Mesendoderm (in vitro differentiated cells): ENCODE results near the gene TMEM132D.

Experiments
- DNase-seq: peaks from one replicate; pipeline ENCODE4 v3.0.0; 2013
- H2AK5ac ChIP-seq: 2 replicates; pipeline ENCODE4 v1.6.1; 2013; ENCODE audit warnings: low read length, inconsistent platforms
- H2BK120ac ChIP-seq: 2 replicates; pipeline ENCODE4 v1.6.1; 2013; ENCODE audit warnings: low read depth, mild to moderate bottlenecking, low read length, moderate library complexity, mixed read lengths
- H2BK15ac ChIP-seq: replicated peaks from 2 replicates; pipeline ENCODE4 v1.6.1; 2013; ENCODE audit warnings: low read depth, mild to moderate bottlenecking, moderate library complexity
- H2BK5ac ChIP-seq: 2 replicates; pipeline ENCODE4 v1.6.1; 2013; ENCODE audit warnings: low read length, inconsistent platforms
- H3K18ac ChIP-seq: 2 replicates; pipeline ENCODE4 v1.6.1; 2013; ENCODE audit warnings: mild to moderate bottlenecking, low read length, mixed read lengths
- H3K23ac ChIP-seq: one replicate; pipeline ENCODE4 v1.6.1; 2013; ENCODE audit warnings: low read length
- H3K27ac ChIP-seq: 2 replicates; pipeline ENCODE4 v1.5.1; 2013; ENCODE audit warnings: low read depth, mild to moderate bottlenecking, inconsistent platforms, low read length, moderate library complexity
- H3K27me3 ChIP-seq: 2 replicates; pipeline ENCODE4 v1.6.1; 2013; ENCODE audit warnings: low read length, control low read depth, mild to moderate bottlenecking, inconsistent platforms; ENCODE audit not compliant: insufficient read depth, poor library complexity
- H3K36me3 ChIP-seq: 2 replicates; pipeline ENCODE4 v1.6.1; 2013; ENCODE audit warnings: low read length, inconsistent platforms; ENCODE audit not compliant: control insufficient read depth, insufficient read depth
- H3K4ac ChIP-seq: one replicate; pipeline ENCODE4 v1.6.1; 2013; ENCODE audit warnings: low read depth, mild to moderate bottlenecking, low read length, moderate library complexity
- H3K4me1 ChIP-seq: 2 replicates; pipeline ENCODE4 v1.6.1; 2013; ENCODE audit warnings: low read depth, low read length, inconsistent platforms; ENCODE audit not compliant: control insufficient read depth
- H3K4me2 ChIP-seq: 2 replicates; pipeline ENCODE4 v1.6.1; 2013; ENCODE audit warnings: low read length
- H3K4me3 ChIP-seq: 2 replicates; pipeline ENCODE4 v1.5.1; 2013; ENCODE audit warnings: mild to moderate bottlenecking, low read length
- H3K56ac ChIP-seq: one replicate; pipeline ENCODE4 v1.6.1; 2013; ENCODE audit warnings: low read length
- H3K79me1 ChIP-seq: 2 replicates; pipeline ENCODE4 v1.6.1; 2013; ENCODE audit warnings: low read length, inconsistent platforms
- H3K79me2 ChIP-seq: 2 replicates; pipeline ENCODE4 v1.6.1; 2013; ENCODE audit warnings: mild to moderate bottlenecking, low read length; ENCODE audit not compliant: control insufficient read depth, insufficient read depth
- H3K9ac ChIP-seq: 2 replicates; pipeline ENCODE4 v1.6.1; 2013; ENCODE audit warnings: low read length, inconsistent platforms
- H4K5ac ChIP-seq: one replicate; pipeline ENCODE4 v1.6.1; 2013; ENCODE audit warnings: low read length
- H4K8ac ChIP-seq: one replicate; pipeline ENCODE4 v1.6.1; 2013; ENCODE audit warnings: low read depth, mild to moderate bottlenecking, control low read depth, low read length, moderate library complexity
- whole genome bisulfite sequencing: extraction: QIAGEN DNeasy Blood & Tissue Kit; methylation state at CpG from one replicate; pipeline ENCODE4 v1.1.7; 2013; ENCODE audit warnings: low lambda C conversion rate, missing lambda C conversion rate; ENCODE audit not compliant: insufficient coverage; ENCODE audit errors: extremely low coverage; 5-methylcytosine and 5-hydroxymethylcytosine counted together

The TMEM132D gene

GRCh38 chr12:129080391-129080790 is 823.4 kb downstream of the TMEM132D start:
- Histone ChIP-seq H3K79me1 (no peaks in the 10 kb centered on the region), H3K27ac (no peak overlapping the region), H3K9ac (no peak overlapping the region), H2BK5ac (no peak overlapping the region), H4K8ac (no peak overlapping the region), H3K56ac (no peak overlapping the region), H2BK120ac (no peak overlapping the region), H3K4me2 (no peak overlapping the region), H3K18ac (no peak overlapping the region), H2BK15ac (no peak overlapping the region), H4K5ac (no peak overlapping the region), H3K79me2 (no peaks in the 10 kb centered on the region), H3K23ac (no peak overlapping the region), H3K27me3 (no peaks in the 10 kb centered on the region), H3K4me1 (no peaks in the 10 kb centered on the region), H3K36me3 (no peaks in the 10 kb centered on the region), H2AK5ac (no peak overlapping the region), H3K4ac (no peak overlapping the region), H3K4me3 (no peak overlapping the region)
- no CpG with 5 or more reads among the region's 5 CpGs for WGBS
- no peak for DNase-seq

DNA sequence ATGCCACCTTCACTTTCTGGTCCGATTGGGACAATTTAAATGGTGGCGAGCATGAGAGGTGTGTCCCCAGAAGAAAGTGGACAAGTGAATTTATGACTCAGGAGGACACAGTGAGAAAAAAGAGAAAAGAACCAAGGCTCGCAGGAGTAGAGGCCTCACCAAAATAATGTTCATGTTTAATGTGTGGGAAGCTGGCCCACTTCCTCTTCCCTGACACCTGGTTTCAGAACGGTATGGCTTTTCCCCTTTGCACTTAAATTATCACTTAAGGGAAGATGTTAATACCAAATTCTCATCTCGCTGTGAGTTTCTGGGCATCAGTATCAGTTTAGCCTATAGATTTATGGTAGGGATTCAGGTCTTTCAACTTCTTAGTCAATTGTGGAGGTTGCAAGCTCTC is 824.1 kb downstream of the TMEM132D start:
- Histone ChIP-seq H3K9ac (no peak overlapping the region), H3K4me1 (no peaks in the 10 kb centered on the region), H4K8ac (no peak overlapping the region), H3K79me2 (no peaks in the 10 kb centered on the region), H3K4me3 (no peak overlapping the region), H3K4me2 (no peak overlapping the region), H2AK5ac (no peak overlapping the region), H2BK15ac (no peak overlapping the region), H4K5ac (no peak overlapping the region), H3K18ac (no peak overlapping the region), H3K27me3 (no peaks in the 10 kb centered on the region), H3K27ac (no peak overlapping the region), H3K4ac (no peak overlapping the region), H3K23ac (no peak overlapping the region), H3K56ac (no peak overlapping the region), H3K79me1 (no peaks in the 10 kb centered on the region), H3K36me3 (no peaks in the 10 kb centered on the region), H2BK5ac (no peak overlapping the region), H2BK120ac (no peak overlapping the region)
- DNase-seq, result no peak
- WGBS, result no CpG with 5 or more reads among the region's 5 CpGs

DNA sequence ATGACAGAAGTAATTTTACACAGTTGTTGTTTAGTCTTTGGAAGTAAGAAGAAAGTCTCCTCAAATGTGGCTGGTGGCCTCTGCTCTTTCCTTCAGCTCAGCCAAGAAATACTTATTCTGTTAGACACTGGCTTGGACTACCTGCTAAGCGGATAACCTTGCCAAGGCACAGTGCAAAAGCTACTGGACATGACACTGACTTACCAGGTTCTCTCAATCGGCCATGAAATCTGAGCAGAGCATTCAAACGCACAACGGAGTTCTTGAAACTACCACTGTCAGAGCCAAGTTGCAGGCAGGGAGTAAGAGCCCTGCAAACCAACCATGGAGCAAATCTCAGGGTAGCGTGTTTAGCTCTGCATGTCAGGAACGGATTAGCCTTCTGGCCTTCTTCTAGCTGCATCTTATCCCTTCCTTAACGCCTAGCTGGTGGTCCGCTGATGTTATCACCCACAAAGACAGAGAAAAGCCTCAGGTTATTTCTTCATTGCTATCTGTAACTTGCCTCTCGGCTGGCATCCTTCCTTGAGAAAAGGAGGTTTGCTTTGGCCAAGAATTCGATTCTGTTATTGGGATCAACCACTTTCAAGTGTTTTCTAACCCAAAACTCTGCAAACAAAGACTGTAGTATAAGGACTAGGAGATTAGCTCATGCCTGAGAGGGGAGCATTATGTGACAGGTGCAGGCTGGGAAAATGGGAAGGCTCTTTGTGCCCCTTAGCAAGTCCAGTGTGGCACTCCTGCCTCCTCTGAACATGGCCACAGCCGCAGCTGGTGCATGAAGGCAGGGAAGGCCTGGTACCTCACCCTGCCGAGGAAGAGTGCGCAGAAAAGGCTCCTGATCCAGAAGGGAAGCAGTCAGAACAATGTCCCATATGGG is 827.1 kb downstream of the TMEM132D start:
- no peak overlapping the region for H3K9ac ChIP-seq
- H3K56ac ChIP-seq, result no peak overlapping the region
- no peak overlapping the region for H3K27ac ChIP-seq
- peak; percentile 62 for DNase-seq
- H3K27me3 ChIP-seq, result no peaks in the 10 kb centered on the region
- no peak overlapping the region for H2BK15ac ChIP-seq
- H4K8ac ChIP-seq, result no peak overlapping the region
- no peaks in the 10 kb centered on the region for H3K79me2 ChIP-seq
- no peaks in the 10 kb centered on the region for H3K36me3 ChIP-seq
- H3K4me2 ChIP-seq, result no peak overlapping the region
- H3K79me1 ChIP-seq, result no peaks in the 10 kb centered on the region
- H2BK5ac ChIP-seq, result no peak overlapping the region
- no peak overlapping the region for H2AK5ac ChIP-seq
- no peak overlapping the region for H2BK120ac ChIP-seq
- WGBS, result no CpG with 5 or more reads among the region's 13 CpGs
- no peak overlapping the region for H4K5ac ChIP-seq
- no peak overlapping the region for H3K18ac ChIP-seq
- H3K4me1 ChIP-seq, result no peaks in the 10 kb centered on the region
- H3K4ac ChIP-seq, result no peak overlapping the region
- H3K4me3 ChIP-seq, result no peak overlapping the region
- H3K23ac ChIP-seq, result no peak overlapping the region

- Histone ChIP-seq H3K4me1 (no peaks in the 10 kb centered on the region), H2AK5ac (no peak overlapping the region), H3K18ac (no peak overlapping the region), H3K4me2 (no peak overlapping the region), H2BK15ac (no peak overlapping the region), H3K36me3 (no peaks in the 10 kb centered on the region), H3K27ac (no peak overlapping the region), H3K56ac (no peak overlapping the region), H3K23ac (no peak overlapping the region), H3K79me1 (no peaks in the 10 kb centered on the region), H2BK120ac (no peak overlapping the region), H3K79me2 (no peaks in the 10 kb centered on the region), H3K27me3 (no peaks in the 10 kb centered on the region), H4K8ac (no peak overlapping the region), H3K4ac (no peak overlapping the region), H2BK5ac (no peak overlapping the region), H4K5ac (no peak overlapping the region), H3K4me3 (no peak overlapping the region), H3K9ac (no peak overlapping the region)
- peak; percentile 34 for DNase-seq
- no CpG with 5 or more reads among the region's 4 CpGs for WGBS
Measured at GRCh38 chr12:129075460-129076208, 828.2 kb downstream of the TMEM132D start.

DNA sequence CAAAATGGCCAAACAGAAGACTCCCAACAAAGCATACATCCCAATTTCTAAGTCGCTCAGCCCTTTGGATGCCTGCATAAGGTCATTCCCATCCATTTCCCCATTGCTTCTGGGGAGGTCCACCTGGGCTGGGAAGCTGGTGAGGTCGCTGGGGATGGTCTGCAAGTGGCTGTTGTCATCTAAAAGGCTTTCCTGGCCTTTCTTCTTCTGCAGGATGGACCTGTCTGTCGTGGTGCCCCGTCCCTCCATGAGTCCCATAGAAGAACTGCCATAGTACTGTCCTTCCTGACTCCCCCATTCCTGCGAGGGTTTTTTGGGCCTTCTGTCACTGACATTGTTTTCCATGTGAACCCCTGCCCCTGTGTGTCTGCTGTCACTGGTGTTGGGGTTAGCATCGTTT is 829.4 kb downstream of the TMEM132D start:
- no peak overlapping the region for H2BK120ac ChIP-seq
- no peaks in the 10 kb centered on the region for H3K4me1 ChIP-seq
- H3K4ac ChIP-seq, result no peak overlapping the region
- WGBS, result no CpG with 5 or more reads among the region's 6 CpGs
- no peaks in the 10 kb centered on the region for H3K27me3 ChIP-seq
- no peak overlapping the region for H2AK5ac ChIP-seq
- no peak overlapping the region for H3K4me2 ChIP-seq
- no peak overlapping the region for H4K5ac ChIP-seq
- no peak for DNase-seq
- H2BK15ac ChIP-seq, result no peak overlapping the region
- no peak overlapping the region for H3K23ac ChIP-seq
- no peak overlapping the region for H3K56ac ChIP-seq
- no peak overlapping the region for H3K4me3 ChIP-seq
- H3K27ac ChIP-seq, result no peak overlapping the region
- H3K18ac ChIP-seq, result no peak overlapping the region
- no peak overlapping the region for H4K8ac ChIP-seq
- no peak overlapping the region for H3K9ac ChIP-seq
- H3K36me3 ChIP-seq, result no peaks in the 10 kb centered on the region
- H3K79me2 ChIP-seq, result no peaks in the 10 kb centered on the region
- no peak overlapping the region for H2BK5ac ChIP-seq
- no peaks in the 10 kb centered on the region for H3K79me1 ChIP-seq
